Effector memory CD8-positive, alpha-beta T cell (primary cell): ENCODE measurements around the gene ATP4B.

Experiments
- ATAC-seq: fragments of 150-1000 bp; cut with Tn5 transposase; replicated peaks from 2 replicates; pipeline ENCODE4 v1.10.0; 2021; ENCODE audit warnings: mild to moderate bottlenecking, moderate library complexity
- DNase-seq, 3 experiments: peaks; one replicate each; pipeline ENCODE4 v3.0.0; 2021
- H3K27ac Mint-ChIP-seq, 2 donors: one replicate each; pipeline ENCODE4 v1.8.0; 2022; ENCODE audit warnings: mild to moderate bottlenecking in 2 of 2, mixed read lengths in 2 of 2, moderate library complexity in 2 of 2
- H3K27me3 Mint-ChIP-seq, 2 donors: one replicate each; pipeline ENCODE4 v1.8.0; 2022; ENCODE audit warnings: mixed read lengths in 2 of 2
- H3K36me3 Mint-ChIP-seq: one replicate; pipeline ENCODE4 v1.8.0; 2022; ENCODE audit warnings: mild to moderate bottlenecking, moderate library complexity, mixed read lengths; ENCODE audit not compliant: insufficient read depth
- H3K4me1 Mint-ChIP-seq, 2 donors: one replicate each; pipeline ENCODE4 v1.8.0; 2022; ENCODE audit warnings: low read depth in 2 of 2, mixed read lengths in 2 of 2
- H3K4me3 Mint-ChIP-seq, 2 donors: one replicate each; pipeline ENCODE4 v1.8.0; 2022; ENCODE audit warnings: mild to moderate bottlenecking in 2 of 2, mixed read lengths in 2 of 2, moderate library complexity in 2 of 2
- H3K9me3 Mint-ChIP-seq, 2 donors: one replicate each; pipeline ENCODE4 v1.8.0; 2022; ENCODE audit warnings: mixed read lengths in 2 of 2

Gene ATP4B

DNA sequence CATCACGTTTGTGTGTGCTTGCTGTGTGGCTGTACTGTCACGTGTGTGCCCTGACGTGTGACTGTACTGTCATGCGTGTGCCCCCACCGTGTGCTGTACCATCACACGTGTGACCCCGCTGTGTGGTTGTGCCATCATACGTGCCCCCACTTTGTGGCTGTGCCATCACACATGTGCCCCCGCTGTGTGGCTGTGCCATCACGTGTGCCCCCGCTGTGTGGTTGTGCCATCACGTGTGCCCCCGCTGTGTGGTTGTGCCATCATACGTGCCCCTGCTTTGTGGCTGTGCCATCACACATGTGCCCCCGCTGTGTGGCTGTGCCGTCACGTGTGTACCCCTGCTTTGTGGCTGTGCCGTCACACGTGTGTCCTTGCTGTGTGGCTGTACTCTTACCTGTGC is 47.7 kb downstream of the ATP4B start:
- H3K36me3 Mint-ChIP-seq, result peaks cover 8% of the 10 kb centered on the region
- H3K27me3 Mint-ChIP-seq, result no peaks in the 10 kb centered on the region
- H3K27ac Mint-ChIP-seq, result peak overlapping the region in 1 of 2 donors; percentile 44
- peaks cover 0 to 16% of the 10 kb centered on the region in 2 donors for H3K4me1 Mint-ChIP-seq
- H3K4me3 Mint-ChIP-seq, result no peak overlapping the region
- ATAC-seq (no peak), DNase-seq (no peak)
- H3K9me3 Mint-ChIP-seq, result no peaks in the 10 kb centered on the region

DNA sequence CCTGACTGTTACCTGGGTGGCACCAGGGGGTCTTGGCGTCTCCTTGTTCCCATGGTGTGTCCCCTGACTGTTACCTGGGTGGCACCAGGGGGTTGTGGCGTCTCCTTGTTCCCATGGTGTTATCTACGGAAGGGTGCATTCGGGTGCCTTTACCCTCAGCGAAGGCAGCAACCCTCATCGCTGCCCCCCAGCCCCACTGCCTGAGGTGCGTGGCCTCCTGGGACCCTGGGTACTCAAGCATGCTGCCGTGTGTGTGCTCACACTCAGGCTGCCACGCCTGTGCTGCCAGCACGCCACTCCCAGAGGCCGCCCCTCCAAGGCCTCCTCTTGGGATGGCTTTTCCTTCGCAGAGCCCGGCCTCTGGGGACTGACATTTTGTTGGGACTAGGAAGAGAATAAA is 48.4 kb downstream of the ATP4B start:
- Mint-ChIP-seq H3K27ac (peak overlapping the region in 1 of 2 donors; percentile 20), H3K27me3 (no peaks in the 10 kb centered on the region), H3K4me1 (peaks cover 0 to 18% of the 10 kb centered on the region in 2 donors), H3K4me3 (no peak overlapping the region), H3K9me3 (no peaks in the 10 kb centered on the region), H3K36me3 (peaks cover 8% of the 10 kb centered on the region)
- ATAC-seq (no peak), DNase-seq (no peak)

DNA sequence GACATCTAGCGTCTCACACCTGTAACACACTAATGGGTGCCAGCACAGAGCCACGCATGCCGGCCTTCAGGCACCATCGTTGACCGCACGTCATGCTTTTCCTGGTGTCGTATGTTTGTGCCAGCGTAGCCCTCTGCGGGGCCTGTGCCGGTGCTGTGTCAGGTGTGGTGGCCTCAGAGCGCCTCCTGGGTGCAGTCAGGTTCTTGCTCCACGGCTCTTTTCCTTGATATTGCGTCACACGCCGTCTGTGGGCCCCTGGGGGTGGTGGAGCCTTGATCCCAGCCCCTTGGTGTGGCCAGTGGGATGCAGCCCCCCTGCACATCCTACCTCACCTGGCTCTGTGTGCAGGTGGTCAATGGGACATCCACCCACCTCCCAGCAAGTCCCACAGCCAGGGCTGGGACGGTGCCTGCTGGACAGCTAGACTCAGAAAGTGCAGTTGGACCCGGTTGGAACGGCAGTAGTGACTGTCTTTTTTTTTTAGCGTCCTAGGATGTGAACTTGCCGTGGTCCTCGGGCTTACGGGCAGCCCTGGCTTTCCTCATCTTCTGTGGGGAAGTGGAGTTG is 48.9 kb downstream of the ATP4B start:
- no peaks in the 10 kb centered on the region for H3K9me3 Mint-ChIP-seq
- H3K4me1 Mint-ChIP-seq, result peaks cover 0 to 20% of the 10 kb centered on the region in 2 donors
- H3K27ac Mint-ChIP-seq, result peak overlapping the region in 1 of 2 donors; percentile 84
- no peaks in the 10 kb centered on the region for H3K27me3 Mint-ChIP-seq
- H3K36me3 Mint-ChIP-seq, result peaks cover 8% of the 10 kb centered on the region
- DNase-seq (no peak), ATAC-seq (no peak)
- no peak overlapping the region for H3K4me3 Mint-ChIP-seq

DNA sequence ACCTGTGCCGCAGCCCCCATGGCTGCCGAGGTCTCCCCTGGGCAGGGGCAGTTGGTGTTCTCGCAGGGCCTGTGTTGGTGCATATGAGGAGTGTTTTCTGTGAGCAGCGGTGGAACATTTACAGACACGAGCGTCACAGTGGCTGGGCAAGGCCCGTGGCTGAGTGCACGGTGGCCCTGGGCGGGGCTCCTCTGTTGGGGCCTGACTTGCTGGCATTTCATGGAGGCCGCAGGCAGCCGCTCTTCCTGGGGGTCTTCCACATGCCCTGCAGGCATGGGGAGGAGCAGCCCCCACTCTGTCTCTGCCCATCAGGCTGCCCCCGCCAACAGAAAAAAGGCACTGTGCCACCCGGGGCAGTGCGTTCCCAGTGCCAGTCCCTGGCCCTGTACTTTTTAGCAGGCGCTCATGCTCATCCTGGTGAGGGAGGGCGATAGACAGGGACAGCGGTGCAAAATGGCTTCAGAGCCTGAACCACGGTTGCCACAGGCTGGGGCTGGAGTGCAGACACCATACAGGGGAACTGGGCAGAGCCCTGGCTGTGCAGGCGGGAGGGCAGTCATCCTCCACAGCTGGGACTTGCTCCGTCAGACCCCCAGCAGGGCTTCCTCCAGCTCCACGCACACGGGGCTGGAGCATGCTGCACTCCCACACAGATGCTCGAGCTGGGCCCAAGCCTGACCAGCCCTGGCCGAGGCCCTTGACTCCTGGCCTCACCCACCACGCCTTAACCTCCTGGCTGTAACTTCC is 49.9 kb downstream of the ATP4B start:
- Mint-ChIP-seq H3K4me3 (peak overlapping the region in 1 of 2 donors; percentile 7), H3K4me1 (peaks cover 2 to 20% of the 10 kb centered on the region in 2 donors), H3K27me3 (no peaks in the 10 kb centered on the region), H3K9me3 (no peaks in the 10 kb centered on the region), H3K27ac (peak overlapping the region in 1 of 2 donors; percentile 84), H3K36me3 (peaks cover 8% of the 10 kb centered on the region)
- peak; percentile 42 for ATAC-seq
- no peak for DNase-seq

DNA sequence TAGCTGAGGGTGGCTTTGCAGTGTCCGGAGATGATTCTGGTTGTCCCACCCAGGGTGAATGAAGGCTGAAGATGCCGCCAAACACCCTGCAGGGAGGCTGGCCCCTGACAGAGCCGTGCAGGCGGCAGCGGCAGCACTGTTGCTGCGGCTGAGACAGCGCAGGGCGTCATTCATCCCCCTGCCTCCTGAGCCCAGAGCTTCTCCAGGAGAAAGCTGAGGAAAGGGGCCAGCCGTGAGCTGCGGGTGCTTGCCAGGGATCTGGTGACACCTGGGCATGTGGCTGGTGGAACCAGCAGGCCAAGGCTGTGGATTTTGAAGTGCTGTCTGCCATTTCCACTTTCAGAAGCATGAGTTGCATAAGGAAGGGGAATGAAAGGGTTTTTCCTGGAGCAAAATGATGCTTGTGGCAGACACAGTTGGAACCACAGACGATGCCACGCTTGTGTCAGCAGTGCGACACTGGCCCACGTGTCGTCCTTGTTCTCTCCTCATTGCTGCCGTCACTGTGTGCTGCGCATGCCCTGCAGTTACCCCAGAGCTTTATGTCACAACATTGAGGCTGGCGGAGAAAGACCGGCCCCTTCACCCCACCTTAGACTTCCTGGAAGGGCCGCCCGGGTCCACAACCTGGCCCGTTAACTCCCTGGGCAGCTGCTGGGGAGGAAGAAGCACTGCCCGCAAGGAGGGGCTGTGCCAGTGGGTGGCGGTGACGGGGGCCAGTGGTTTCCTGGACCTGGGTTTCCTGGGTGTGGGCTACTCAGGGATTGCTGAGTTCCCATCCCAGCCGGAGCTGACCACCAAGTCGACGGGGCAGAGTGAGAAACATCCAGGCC is 50.7 kb downstream of the ATP4B start:
- Mint-ChIP-seq H3K27me3 (no peaks in the 10 kb centered on the region), H3K4me1 (peaks cover 7 to 23% of the 10 kb centered on the region in 2 donors), H3K36me3 (peaks cover 8% of the 10 kb centered on the region), H3K27ac (peak overlapping the region in 1 of 2 donors; percentile 84), H3K9me3 (no peaks in the 10 kb centered on the region), H3K4me3 (peak overlapping the region in 1 of 2 donors; percentile 7)
- DNase-seq (peak in 2 of 3 experiments; percentile 23 to 30), ATAC-seq (peak; percentile 81)

DNA sequence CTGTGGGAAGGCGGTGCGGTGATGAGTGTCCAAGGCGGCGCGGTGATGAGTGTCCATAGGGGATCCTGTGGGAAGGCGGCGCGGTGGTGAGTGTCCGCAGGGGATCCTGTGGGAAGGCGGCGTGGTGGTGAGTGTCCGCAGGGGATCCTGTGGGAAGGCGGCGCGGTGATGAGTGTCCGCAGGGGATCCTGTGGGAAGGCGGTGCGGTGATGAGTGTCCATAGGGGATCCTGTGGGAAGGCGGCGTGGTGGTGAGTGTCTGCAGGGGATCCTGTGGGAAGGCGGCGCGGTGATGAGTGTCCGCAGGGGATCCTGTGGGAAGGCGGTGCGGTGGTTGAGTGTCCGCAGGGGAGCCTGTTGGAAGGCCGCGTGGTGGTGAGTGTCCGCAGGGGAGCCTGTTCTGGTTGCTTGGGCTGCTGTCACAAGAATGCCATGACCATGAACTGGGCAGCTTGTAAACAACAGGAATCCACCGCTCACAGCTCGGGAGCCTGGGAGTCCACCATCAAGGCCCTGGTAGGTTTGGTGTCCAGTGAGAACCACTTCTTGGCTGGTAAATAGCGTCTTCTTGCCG is 52.0 kb downstream of the ATP4B start:
- Mint-ChIP-seq H3K27ac (peak overlapping the region in 1 of 2 donors; percentile 72), H3K9me3 (no peaks in the 10 kb centered on the region), H3K4me3 (no peak overlapping the region), H3K36me3 (peaks cover 8% of the 10 kb centered on the region), H3K27me3 (no peaks in the 10 kb centered on the region), H3K4me1 (peaks cover 7 to 29% of the 10 kb centered on the region in 2 donors)
- ATAC-seq (no peak), DNase-seq (no peak)

DNA sequence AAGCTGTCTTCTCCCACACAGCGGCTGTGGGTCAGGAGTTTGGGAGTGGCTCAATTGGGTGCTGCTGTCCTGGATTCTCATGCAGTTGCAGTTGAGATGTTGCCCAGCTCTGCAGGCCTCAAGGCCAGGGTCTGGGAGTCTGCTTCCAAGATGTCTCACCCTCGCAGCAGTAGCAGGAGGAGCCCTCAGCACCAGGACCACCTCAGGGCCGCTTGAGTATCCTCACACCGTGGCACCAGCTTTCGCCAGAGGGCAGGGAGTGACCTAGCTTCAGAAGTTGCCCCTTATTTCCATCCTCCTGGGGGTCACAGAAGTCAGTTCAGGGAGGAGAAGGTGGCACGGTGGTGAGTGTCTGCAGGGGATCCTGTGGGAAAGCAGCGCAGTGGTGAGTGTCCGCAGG is 52.5 kb downstream of the ATP4B start:
- Mint-ChIP-seq H3K27me3 (no peaks in the 10 kb centered on the region), H3K36me3 (peaks cover 8% of the 10 kb centered on the region), H3K27ac (no peak overlapping the region), H3K4me1 (peaks cover 9 to 31% of the 10 kb centered on the region in 2 donors), H3K4me3 (no peak overlapping the region), H3K9me3 (no peaks in the 10 kb centered on the region)
- DNase-seq, result no peak
- no peak for ATAC-seq

DNA sequence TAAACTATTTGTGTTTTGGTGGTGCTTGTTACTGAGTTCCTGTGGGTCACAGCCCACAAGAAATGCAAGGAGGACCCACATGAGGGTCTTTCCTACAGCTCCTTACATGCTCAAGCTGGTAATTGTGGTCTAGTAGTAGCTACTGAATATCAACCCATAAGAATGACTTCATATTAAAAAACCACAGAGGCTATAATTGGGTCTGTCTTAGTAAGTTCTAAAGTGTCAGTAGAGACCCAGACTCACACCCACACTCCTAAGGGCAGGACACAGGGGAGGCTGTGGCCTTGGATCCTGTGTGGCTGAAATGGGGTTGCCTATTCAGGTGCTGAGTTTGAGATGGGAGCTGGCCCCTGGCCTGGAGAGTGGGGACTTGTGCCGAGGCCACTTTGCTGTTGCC is 53.8 kb downstream of the ATP4B start:
- H3K4me3 Mint-ChIP-seq, result no peak overlapping the region
- peaks cover 10 to 32% of the 10 kb centered on the region in 2 donors for H3K4me1 Mint-ChIP-seq
- no peak for DNase-seq
- H3K36me3 Mint-ChIP-seq, result peaks cover 8% of the 10 kb centered on the region
- no peaks in the 10 kb centered on the region for H3K27me3 Mint-ChIP-seq
- H3K9me3 Mint-ChIP-seq, result no peaks in the 10 kb centered on the region
- H3K27ac Mint-ChIP-seq, result no peak overlapping the region
- no peak for ATAC-seq

DNA sequence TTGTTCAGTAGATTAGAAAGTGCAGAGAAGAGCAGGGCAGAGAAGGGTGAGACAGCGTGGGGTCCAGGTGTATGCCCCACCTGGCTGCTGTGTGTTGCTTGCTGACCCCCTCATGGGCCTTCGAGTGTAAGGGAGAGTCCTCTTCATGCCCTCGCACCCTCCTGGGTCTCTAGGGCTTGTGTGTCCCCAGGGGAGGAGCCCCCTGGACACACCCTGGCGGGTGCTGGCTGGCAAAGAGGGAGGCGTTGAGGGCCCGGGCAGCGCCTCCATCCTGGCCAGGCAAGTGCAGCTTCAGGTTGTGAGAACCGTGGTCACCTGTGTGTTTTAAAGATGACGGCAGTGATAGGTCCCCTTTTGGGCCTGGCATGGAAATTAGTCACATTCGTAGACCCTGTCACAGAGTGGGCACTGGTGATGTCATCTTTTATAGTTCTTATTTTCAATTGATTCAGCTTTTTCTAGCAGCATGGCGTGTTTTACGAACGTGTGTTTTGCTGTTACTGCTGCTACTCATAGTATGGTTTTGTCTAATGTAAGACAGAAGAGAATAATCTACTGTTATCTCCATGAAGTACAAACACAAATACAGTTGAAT is 54.8 kb downstream of the ATP4B start:
- Mint-ChIP-seq H3K36me3 (peaks cover 6% of the 10 kb centered on the region), H3K4me1 (peaks cover 16 to 27% of the 10 kb centered on the region in 2 donors), H3K27ac (peak overlapping the region; percentile 33 to 72), H3K4me3 (peak overlapping the region in 1 of 2 donors; percentile 35), H3K9me3 (no peaks in the 10 kb centered on the region), H3K27me3 (no peaks in the 10 kb centered on the region)
- no peak for DNase-seq
- no peak for ATAC-seq

DNA sequence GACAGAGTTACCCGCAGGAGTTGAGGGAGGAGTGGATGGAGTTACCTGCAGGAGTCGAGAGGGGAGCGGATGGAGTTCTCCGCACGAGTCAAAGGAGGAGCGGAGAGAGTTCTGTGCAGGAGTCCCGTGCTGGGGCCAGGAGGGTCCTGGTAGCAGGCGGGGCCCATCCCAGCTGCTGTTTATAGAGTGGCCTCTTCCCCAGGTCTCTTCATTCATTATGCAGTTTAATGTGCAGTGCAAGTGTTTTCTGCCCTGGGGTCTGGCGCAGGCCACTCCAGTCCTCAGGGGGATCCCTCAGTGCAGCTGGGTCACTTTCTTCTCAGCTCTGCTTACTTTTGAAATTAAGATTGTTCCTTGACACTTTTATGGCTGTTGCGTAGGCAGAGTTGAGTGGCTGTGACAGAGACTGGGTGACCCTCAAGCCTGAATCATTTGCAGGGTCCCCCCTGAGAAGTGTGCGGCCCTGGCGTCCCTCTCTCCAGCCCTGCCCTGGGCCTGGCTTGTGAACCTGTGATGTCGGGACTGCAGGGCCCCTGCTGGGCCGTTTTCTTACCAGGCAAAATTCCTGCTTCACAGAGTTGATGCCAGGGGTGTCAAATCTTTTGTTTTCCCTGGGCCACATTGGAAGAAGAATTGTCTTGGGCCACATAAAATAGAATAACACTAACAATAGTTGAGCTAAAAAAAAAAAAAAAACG is 55.6 kb downstream of the ATP4B start:
- Mint-ChIP-seq H3K4me3 (peak overlapping the region in 1 of 2 donors; percentile 35), H3K27ac (peak overlapping the region; percentile 33 to 72), H3K9me3 (no peaks in the 10 kb centered on the region), H3K4me1 (peaks cover 19 to 25% of the 10 kb centered on the region in 2 donors), H3K27me3 (no peaks in the 10 kb centered on the region), H3K36me3 (peaks cover 4% of the 10 kb centered on the region)
- DNase-seq (no peak), ATAC-seq (no peak)

DNA sequence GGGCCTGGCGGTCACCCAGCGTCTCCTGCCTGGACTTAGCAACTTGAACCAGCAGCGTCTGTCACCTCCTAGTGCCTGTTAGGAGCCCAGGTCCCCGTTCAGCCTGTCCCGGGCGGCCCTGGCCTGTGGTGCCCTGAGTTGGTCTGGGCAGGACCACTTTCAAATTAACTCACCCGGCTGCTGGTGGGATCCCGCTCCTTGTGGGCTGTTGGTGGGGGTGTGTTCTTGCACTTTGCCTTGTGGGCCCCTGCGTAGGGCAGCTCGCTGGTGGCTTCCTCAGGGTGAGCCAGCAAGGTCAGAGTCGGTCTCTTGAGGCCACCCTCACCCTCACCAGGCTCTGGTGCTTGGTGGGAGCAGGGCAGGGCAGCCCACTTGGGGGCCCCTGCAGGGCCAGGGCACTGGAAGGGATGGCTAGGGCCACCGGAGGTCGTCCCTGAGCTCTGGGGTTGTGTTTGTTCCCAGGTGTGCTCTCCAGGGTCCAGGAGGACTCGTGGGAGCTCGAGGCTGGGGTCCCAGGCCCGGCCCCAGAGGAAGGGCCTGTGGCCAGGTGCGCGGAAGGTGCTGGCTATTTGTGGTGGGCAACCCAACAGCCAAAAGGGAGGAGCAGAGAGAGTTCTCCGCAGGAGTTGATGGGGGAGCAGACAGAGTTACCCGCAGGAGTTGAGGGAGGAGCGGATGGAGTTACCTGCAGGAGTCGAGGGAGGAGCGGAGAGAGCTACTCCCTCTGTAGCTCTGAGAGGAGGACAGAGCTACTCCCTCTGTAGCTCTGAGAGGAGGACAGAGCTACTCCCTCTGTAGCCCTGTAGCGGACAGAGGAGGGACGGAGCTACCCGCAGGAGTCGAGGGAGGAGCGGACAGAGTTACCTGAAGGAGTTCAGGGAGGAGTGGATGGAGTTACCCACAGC is 56.6 kb downstream of the ATP4B start:
- H3K4me1 Mint-ChIP-seq, result peaks cover 22 to 25% of the 10 kb centered on the region in 2 donors
- no peak overlapping the region for H3K27ac Mint-ChIP-seq
- H3K36me3 Mint-ChIP-seq, result peaks cover 2% of the 10 kb centered on the region
- ATAC-seq (no peak), DNase-seq (no peak)
- H3K9me3 Mint-ChIP-seq, result no peaks in the 10 kb centered on the region
- H3K4me3 Mint-ChIP-seq, result peak overlapping the region in 1 of 2 donors; percentile 22
- no peaks in the 10 kb centered on the region for H3K27me3 Mint-ChIP-seq

DNA sequence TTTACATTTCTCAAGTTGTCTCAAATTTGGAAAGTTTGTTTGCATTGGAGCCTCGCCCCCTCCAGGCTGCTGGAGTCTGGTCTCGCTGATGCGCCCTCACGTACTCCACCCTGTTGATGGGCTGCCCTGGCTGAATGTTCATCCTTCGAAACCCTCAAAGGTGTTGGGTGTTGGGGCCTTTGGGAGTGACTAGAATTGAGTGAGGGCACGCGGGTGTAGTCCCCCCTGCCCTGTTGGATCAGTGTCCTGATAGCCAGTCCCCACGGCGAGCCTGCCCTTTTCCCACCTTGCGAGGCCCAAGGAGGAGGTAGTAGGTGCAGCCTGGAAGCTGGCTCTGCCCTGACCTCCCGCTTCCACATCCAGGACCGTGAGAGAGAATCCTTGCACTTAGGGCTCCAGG is 58.6 kb downstream of the ATP4B start:
- Mint-ChIP-seq H3K4me1 (peaks cover 20 to 29% of the 10 kb centered on the region in 2 donors), H3K27me3 (no peaks in the 10 kb centered on the region), H3K36me3 (no peaks in the 10 kb centered on the region), H3K9me3 (no peaks in the 10 kb centered on the region), H3K4me3 (no peak overlapping the region), H3K27ac (no peak overlapping the region)
- DNase-seq (no peak), ATAC-seq (no peak)
